ENCODE measurements around the gene AFF2. TPM values are rescaled to one million over a fixed set of nuclear protein-coding genes. Genes with fewer than 3 reads are reported as not detected.

AFF2 gene
- total RNA-seq, 1 donor from 2014 or later: 5.2 TPM

- intact Hi-C loops (cut with micrococcal nuclease): no loop called here
Measured at GRCh38 chrX:148535639-148536038, 35.2 kb downstream of the AFF2 start.

GRCh38 chrX:148536961-148537360 lies 36.5 kb downstream of the AFF2 start:
- intact Hi-C loops (cut with micrococcal nuclease): no loop called here

DNA sequence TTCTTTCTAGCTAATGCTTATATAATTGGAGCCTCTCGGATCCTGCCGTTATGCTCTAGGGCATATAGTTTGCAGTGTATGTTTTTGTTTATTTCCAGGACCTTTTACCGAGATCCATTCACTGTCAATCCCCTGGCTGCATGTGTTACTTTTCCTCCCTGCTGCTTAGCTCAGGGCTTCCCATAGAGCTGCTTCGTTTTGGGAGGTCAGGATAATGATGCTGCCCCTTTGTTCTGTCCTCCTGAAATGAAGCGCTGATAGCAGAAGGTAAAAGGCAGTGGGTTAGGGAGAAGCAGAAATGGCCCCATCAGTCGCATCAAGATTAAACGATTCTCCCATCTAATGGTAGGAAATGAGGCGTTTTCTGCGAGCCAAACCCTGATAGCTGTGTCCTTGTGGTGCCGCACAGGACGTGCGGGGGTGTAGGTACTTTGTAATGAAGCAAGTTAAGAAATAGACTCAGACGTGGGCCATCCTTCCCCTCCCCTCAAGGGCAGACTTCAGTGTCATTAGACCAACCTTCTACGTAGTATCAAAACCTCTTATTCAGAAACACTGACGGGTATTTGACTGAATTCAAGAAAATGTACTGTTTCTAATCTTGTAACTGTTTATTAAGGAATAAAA lies 37.3 kb downstream of the AFF2 start:
- intact Hi-C loops (cut with micrococcal nuclease): no loop called here

- intact Hi-C loops (cut with micrococcal nuclease): no loop called here
Measured at GRCh38 chrX:148538582-148538981, 38.2 kb downstream of the AFF2 start.

- intact Hi-C loops (cut with micrococcal nuclease): no loop called here
Measured at GRCh38 chrX:148540114-148540513, 39.7 kb downstream of the AFF2 start.

- intact Hi-C loops (cut with micrococcal nuclease): no loop called here
Measured at GRCh38 chrX:148540671-148541583, 40.5 kb downstream of the AFF2 start.

GRCh38 chrX:148541584-148541940 lies 41.1 kb downstream of the AFF2 start:
- intact Hi-C loops (cut with micrococcal nuclease): no loop called here

DNA sequence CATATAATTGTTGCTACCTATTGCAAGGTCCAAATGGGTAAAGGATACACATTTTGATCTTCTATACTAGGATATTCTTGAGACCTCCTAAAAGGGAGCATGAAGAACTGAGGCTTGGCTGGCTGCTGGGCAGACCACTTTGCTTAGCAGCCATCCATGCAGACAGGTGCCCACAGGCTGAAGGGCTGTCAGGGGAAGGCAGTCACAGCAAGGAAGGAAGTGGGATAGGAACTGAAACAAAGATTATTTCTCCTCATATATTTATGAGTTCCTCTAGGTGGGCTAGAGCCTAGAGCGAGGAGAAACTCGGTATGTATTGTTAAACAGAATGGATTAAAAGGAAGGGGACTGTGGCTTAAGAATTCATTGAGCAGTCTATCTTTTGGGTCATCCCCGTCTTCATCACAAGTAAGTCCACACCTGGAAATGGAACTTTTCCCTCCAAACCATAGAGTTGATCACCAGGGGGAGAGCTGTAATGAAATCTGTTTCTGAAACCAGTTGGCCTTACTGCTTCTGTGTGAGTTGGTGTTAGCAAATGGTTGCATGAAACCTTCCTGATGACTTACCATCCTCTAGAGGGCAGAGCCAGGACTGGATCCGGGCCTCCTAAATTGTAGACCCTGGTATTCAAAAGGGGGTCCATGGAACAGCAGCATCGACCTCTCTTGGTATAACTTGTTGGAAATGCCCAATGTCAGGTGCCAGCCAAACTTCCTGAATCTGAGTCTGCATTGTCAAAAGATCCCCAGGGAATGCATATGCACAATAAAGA lies 42.3 kb downstream of the AFF2 start:
- intact Hi-C loops (cut with micrococcal nuclease): loop anchor here (2.0 kb wide), 1 partner anchor 24 kb away; no protein-coding TSS in a partner anchor

DNA sequence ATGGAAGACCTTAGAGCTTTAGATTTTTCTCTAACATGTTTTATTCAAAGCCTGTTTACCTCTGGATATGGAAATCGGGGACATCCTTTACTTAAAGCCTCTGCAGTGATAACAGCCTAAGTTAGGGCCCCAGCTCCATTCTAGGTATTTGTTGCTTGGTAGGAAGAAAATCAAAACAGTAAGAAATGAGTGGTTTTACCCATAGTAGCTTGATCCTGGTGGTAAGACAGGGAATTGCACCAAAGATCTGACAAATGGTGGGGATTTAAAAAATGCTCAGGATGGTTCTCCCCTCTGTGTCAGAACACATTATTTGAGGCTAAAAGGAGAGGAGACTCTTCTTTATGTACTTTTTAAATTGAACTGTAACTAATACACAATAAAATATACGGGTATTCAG lies 52.4 kb downstream of the AFF2 start:
- intact Hi-C loops (cut with micrococcal nuclease): no loop called here

DNA sequence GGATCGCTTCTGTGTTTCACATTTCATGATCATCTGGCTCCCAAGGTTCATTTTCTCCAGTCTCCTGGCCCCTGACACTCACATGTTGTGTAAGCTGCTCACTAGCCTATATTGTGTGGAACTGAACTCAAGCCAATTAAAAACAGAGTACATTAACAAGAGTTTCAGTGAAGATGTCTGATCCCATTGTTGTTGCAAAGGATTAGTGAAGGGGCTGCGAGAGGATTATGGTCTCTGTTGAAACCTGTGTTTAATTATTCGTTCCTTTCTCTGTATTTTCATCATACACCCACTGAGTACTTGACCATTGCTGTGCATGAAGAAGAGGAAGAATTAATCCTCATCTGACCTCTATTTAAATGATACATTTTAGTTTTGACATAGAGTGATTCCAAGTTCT lies 54.7 kb downstream of the AFF2 start:
- intact Hi-C loops (cut with micrococcal nuclease): no loop called here

DNA sequence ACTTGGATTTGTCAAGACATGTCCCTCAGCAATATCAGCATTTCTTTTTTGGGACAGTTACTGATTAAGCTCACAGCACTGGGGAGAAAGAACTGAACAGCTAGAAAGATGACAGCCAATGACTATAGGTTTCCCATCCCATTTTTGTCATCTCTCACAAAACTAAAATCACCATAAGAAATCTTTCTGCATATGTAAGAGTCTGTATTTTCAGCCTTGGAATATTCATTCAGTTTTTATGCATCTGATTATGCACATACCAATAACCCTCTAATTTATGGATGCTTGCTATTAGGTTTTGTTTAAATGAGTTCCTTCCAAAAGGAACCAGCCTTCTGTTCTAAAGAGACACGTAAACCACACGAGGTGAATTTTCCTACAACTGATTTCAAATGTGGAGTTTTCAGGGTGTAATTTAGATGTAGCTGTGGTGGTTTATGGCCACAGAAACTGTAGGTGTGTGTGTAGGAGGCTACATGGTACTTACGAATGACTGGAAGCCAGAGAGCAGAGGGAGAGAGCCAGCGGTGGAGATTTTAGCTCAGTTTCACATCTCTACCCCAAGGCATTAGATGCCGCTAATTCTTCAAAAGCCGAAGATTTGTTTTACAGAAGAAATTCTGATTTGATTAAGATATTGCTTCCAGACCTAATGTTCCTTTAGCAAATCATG lies 55.3 kb downstream of the AFF2 start:
- intact Hi-C loops (cut with micrococcal nuclease): no loop called here

- intact Hi-C loops (cut with micrococcal nuclease): no loop called here
Measured at GRCh38 chrX:148556498-148556897, 56.1 kb downstream of the AFF2 start.

GRCh38 chrX:148562846-148563245 lies 62.4 kb downstream of the AFF2 start:
- intact Hi-C loops (cut with micrococcal nuclease): no loop called here

DNA sequence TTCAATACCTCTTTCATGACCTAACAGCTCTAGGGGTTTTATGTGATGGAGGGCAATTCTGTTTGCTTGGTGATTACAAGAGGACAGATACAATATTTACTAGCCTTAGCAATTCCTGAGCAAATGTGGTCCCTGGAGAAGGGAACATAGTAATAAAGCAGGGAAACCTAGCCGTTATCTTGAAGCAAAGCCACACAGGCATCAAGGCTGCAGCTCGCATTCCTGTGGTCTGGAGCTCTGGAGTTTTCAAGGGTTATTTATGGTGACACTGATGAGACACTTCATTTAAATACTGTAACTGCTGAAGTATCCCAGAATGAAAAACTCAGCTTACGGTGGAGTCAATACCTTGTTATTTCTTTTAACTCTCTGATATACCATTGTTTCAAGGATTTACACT lies 66.8 kb downstream of the AFF2 start:
- intact Hi-C loops (cut with micrococcal nuclease): no loop called here

DNA sequence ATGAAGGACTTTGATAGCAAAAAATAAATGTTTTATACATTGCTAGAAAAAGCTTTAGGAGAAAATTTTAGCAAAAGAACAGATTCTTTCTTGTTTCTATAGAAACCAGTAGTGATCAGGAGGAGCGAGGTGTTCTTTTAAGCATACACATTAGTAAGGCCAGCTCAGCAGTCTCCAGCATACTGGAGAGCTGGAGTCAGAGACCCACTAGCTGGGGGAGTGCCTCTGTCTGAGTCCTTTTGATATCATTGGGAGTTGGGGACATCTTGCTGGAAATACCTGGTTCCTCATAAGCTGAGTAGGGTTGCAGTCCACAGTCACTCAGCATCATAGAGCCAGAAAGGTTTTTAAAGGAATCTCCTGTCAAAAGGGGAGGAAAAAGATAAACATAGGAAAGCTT lies 67.4 kb downstream of the AFF2 start:
- intact Hi-C loops (cut with micrococcal nuclease): no loop called here

DNA sequence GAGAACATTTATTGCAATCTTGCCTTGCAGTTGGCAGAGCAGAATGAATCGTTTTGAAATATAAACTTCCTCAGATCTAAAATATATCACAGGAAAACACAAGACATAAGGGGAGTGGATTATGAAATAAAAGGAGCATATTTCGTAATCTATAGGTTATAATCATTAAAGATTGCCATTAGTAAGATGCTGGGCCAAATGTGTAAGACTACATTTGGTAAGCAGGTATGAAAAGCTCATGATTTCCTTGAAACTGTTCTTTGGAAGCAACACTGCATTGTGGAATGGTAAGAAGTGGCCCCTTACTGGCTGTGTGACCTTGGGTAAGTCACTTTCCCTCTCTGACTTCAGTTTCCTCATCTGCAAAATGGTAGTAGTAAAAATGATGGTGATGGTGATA lies 68.3 kb downstream of the AFF2 start:
- intact Hi-C loops (cut with micrococcal nuclease): no loop called here

DNA sequence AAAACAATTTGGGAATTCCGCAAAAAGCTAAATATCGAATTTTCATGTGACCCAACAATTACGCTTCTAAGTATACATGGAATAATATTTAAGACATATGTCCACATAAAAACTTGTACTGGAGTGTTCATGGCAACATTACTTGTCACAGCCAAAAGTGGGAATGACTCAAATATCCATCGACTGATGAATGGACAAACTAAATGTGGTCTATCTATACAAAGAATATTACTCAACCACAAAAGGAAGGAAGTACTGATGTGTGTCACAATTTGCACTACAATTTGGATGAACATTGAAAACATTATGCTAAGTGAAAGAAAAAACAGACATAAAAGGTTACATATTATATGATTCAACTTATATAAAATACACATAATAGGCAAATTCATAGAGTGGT lies 71.9 kb downstream of the AFF2 start:
- intact Hi-C loops (cut with micrococcal nuclease): no loop called here

DNA sequence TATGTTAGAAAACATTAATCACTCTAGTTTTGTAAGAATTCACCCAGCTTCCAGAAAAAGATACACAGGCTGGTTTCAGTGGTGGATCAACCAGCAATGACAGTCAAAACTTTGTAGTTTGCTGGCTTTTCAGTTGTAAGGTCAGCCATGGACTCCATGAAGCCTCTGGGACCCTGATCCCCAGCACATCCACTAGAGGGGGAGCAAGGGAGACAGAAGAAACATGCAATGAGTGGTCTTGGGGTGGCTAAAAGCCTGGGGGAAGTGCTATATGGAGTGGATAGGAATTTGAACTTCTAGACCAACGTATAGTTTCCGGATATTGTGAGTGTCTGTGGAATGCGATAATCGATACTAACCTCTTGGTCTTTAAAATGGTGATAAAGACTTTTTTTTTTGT lies 72.7 kb downstream of the AFF2 start:
- intact Hi-C loops (cut with micrococcal nuclease): no loop called here

- intact Hi-C loops (cut with micrococcal nuclease): no loop called here
Measured at GRCh38 chrX:148574237-148574973, 74.0 kb downstream of the AFF2 start.

GRCh38 chrX:148576396-148576795 lies 76.0 kb downstream of the AFF2 start:
- intact Hi-C loops (cut with micrococcal nuclease): no loop called here

DNA sequence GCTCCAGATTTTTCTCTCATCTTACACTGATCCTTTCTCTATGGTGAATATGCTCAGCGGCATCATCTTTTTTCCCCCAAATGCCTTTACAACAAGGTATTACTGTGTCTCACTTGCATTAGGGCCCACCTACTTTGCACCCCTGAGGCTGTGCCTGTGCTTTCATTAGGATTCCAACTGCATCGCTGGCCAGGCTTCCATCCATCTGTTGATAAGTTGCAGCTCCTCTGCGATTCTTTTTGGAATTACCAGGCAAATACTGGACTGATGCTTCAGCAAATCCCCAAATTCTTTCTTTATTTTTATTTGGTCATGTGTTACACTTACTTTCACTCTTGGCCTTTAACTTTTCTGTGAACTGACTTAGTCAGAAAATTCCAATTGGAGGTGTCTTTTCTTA lies 77.3 kb downstream of the AFF2 start:
- intact Hi-C loops (cut with micrococcal nuclease): no loop called here
